Stimulated activated naive CD4-positive, alpha-beta T cell (primary cell): ENCODE data around the gene CITED4.

Source experiments
- DNase-seq, 6 experiments: peaks; one replicate each; lab custom pipeline; 2025; lab: John Stamatoyannopoulos, UW

The CITED4 gene

GRCh38 chr1:40853113-40853884 lies 8.9 kb downstream of the CITED4 start:
- DNase-seq = no peak

- DNase-seq = no peak
Observed at GRCh38 chr1:40851643-40852042, 10.5 kb downstream of the CITED4 start.

GRCh38 chr1:40849801-40850592 lies 12.2 kb downstream of the CITED4 start:
- peak; percentile 63 to 89 (median 66) for DNase-seq

DNA sequence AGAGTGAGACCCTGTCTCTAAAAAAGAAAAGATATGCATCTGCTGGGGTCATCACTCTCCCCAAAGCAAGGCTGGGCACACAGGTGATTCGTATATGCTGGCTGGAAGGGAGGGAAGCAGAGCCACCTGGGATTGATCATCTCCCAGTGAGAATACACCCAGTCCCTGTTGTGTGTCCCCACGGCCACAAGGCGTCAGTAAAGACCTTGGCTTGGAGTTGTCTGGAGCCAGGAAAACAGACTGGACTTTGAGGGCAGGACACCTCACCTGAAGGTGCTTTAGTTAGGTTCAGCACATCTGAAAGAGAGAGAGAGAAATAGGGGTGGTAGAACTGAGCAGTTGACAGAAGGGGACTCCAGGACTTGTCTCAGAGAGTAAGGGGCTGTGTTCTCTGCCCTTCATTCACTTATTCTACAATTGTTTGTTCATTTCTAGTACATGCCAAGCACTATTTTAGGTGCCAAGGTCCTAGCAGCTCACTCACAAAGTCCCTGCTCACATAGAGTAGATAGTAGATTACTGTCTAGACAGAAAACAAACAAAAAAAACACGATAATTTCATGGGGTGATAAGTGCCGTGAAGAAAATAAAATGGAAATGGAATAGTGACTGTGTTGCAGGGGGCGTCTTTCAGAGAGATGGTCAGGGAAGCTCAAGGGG lies 13.5 kb downstream of the CITED4 start:
- DNase-seq = no peak

GRCh38 chr1:40847023-40847745 lies 15.0 kb downstream of the CITED4 start:
- no peak for DNase-seq

DNA sequence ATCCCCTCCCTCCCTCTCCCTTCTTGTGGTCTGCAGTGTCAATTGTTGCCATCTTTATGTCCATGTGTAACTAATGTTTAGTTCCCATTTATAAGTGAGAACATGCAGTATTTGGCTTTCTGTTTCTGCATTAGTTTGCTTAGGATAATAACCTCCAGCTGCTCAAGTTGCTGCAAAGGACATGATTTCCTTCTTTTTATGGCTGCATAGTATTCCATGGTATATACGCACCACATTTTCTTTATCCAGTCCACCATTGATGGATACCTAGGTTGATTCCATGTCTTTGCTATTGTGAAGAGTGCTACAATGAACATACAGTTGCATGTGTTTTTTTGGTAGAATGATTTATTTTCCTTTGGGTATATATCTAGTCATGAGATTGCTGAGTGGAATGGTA lies 16.3 kb downstream of the CITED4 start:
- DNase-seq = no peak

DNA sequence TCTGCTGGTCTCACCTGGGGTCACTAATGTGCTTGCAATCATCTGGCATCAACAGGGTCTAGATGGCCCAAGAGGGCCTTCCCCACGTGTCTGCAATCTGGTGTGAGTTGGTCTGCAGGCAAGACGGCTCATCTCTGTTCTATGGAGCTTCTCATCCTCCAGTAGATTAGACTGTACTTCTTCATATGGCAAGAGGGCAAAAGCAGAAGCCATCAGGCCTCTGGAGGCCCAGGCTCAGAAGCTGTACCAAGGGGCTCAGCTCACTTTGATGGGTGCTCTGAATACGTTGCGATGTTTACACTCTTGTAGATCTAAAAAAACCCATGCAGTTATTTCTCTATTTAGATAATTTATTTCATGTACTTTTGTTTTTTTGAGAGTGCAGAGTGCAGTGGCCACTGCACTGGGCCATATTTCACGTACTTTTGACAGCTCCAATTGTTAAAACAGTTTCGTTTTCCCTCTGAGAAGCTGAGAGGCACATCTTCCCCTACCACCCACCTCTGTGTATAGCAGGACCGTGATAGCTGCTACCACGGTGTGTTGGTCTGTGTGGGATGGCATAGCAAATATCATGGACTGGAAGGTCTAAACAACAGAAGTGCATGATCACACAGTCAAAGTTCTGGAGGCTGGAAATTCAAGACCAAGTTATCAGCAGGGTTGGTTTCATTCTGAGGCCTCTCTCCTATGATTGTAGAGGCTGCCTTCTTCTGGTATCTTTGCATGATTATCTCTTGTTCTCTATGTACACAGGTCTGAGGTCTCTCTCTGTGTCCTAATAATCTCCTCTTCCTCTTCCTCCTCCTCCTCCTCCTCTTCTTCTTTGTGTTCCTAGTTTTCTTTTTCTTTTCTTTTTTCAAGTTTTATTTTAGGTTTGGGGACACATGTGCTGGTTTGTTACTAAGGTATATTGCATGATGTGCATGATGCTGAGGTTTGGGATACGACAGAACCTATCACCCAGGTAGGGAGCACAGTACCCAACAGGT lies 17.0 kb downstream of the CITED4 start:
- peak in 1 of 6 experiments; percentile 20 for DNase-seq

DNA sequence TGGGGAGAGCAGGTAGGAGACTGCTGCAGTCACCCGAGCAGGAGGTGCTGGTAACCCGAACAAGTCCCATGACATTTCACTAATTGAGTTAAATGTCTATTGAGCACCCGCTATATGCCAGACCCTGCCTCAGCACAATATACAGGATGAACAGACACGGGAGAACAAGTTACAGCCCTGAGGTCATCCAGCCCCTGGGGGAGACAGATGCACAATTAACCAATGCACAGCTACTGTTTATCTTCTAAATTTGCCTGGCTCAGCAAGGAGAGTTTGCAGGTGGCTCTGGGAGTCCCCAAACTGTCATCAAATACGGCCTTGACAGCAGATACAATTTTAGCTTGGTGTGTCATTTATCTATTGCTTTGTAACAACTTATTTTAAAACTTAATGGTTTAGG lies 18.1 kb downstream of the CITED4 start:
- no peak for DNase-seq

DNA sequence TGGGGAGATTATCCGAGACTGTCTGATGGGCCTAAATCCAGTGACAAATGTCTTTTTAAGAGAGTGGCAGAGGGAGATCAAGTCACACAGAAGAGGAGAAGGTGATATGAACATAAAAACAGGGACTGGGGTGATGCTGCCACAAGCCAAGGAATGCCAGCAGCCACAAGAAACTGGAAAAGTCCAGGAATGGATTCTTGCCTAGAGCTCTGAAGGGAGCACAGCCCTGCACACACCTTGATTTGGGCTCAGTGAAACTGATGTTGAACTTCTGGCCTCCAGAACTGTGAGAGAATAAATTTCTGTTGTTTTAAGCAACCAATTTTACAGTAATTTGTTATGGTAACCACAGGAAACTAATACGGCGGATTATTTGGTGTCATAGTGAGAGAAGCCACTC lies 19.5 kb downstream of the CITED4 start:
- DNase-seq = no peak

GRCh38 chr1:40842207-40842606 lies 20.0 kb downstream of the CITED4 start:
- DNase-seq = no peak

GRCh38 chr1:40841602-40842001 lies 20.6 kb downstream of the CITED4 start:
- no peak for DNase-seq

- peak in 3 of 6 experiments; percentile 9 to 55 (median 47) for DNase-seq
Observed at GRCh38 chr1:40840526-40841323, 21.4 kb downstream of the CITED4 start.

DNA sequence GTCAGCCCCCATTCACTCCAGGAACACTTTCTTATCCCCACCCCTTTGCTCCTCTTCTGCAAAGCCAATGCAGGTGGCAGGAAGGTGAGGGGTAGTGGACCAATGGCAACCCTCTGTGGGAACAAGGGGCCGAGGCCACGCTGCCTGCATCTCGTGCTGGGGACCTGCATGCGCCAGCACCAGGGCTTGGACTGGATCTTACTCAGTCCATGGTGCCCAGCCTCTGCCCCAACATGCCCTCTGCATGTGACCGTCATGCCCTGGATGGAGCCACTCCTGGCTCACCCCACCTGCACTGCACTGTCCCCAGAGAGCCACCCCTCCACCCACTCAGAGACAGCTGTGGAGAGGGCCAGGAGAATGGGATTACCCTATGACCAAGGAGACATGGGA lies 22.2 kb downstream of the CITED4 start:
- DNase-seq = no peak

DNA sequence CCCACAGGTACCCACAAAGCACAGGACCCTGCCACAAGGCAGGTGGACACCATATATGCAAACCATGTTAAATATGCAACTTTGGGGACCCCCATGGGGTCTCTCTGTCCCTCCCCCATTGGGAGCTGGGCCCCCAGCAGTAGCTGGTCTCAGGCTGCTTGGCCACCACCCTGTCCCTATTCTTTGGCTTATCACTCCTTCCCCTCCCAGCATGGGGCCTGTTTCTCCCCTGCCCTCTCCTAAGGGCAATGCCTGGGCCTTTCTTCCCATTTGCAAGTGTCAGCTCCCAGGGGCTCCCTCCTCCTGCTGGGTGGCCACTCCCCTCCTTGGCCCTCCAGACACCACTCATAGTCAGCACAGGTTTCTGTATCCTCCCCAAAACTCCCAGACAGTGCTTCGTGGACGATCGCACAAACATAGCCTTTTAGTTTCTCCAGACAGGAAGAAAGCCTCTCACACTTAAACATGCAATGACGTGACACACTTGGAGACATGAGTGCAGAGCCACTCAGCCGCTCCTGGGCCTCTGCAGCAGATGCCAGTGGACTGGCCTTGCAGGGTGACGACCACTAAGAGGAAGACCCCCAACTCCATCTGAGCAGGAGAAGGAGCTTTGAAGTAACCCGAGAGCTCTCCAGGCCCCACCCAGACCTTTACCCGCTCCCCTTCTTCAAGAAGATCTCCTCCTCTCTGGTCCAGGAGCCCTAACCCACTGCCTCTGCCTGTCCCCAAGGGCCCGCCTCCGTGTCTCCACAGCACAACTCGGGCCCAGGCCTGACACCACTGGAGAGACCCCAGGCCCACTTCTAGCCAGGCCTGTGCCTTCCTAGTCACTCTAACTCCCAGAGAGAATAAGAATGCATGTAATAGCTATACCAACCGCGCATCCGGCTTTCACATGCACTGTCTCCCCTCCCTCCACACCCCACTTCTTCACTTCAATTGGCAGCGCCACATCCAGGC lies 22.9 kb downstream of the CITED4 start:
- DNase-seq = no peak

DNA sequence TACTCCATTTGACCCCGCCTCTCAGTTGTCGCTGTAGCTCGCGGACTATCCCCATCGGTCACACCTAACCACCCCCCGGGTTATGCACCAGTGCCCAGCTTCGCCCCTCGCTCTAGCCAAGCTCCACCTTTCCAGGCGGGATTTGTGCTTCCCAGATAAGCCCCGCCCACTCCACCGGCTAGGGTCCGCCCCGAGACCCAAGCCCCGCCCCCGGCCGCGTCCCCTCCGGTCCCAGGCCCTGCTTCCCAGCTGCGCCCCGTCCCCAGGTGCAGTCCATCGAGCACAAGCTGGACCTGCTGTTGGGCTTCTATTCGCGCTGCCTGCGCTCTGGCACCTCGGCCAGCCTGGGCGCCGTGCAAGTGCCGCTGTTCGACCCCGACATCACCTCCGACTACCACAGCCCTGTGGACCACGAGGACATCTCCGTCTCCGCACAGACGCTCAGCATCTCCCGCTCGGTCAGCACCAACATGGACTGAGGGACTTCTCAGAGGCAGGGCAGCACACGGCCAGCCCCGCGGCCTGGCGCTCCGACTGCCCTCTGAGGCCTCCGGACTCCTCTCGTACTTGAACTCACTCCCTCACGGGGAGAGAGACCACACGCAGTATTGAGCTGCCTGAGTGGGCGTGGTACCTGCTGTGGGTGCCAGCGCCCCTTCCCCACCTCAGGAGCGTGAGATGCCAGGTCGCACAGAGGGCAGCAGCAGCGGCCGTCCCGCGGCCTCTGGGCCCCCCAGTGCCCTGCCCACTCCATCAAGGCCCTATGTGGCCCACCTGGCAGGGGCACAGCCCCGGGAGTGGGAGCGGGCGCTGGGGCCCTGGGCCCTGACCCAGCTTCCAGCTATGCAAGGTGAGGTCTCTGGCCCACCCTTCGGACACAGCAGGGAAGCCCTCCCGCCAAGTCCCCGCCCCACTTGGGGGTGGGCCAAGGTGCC lies 23.9 kb downstream of the CITED4 start:
- DNase-seq = no peak

DNA sequence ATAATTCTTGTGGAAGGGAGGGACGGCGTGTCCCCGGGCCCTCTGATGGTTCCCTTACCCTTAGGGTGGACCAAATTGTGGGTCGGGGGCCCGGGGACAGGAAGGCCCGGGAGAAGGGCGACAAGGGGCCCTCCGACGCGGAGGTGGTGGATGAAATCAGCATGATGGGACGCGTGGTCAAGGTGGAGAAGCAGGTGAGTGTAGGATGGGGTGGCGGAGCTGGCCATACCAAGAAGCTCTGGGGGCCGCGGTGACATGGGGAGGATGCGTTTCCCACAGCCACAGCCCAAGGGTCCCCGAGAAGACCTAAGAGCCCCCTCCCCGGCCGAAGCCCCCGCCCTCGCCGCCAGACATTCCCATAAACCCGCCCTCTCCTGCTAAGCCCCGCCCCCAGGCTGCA lies 24.6 kb downstream of the CITED4 start:
- no peak for DNase-seq

DNA sequence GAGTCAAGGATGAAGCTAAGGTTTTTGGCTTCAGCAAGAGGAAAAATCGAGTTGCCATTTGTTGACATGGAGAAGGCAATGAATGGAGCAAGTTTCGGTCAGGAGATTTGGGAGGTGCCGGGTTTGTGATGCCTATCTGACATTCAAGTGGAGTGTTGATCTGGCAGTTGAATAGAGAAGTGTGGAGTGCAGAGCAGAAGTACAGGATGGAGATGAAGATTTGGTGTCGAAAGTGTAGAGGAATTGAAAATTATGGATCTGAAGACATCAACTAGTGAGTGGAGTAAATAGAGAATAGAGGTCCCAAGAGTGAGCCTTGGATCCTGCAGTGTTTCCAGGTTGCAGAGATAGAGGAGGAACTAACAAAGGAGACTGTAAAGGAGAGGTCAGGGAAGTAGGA lies 25.9 kb downstream of the CITED4 start:
- DNase-seq = no peak
